Measurements from ENCODE around the gene MAPK8IP2. TPM values are rescaled to one million over a fixed set of nuclear protein-coding genes. Genes with fewer than 3 reads are reported as not detected.
"Not testable (repeated sequence)": the region's sequence is repeated elsewhere in the genome, so short reads cannot be mapped to it uniquely, and the experiment has no call there.

MAPK8IP2 gene
- total RNA-seq, 2 donors from 2014 or later: 0.50 to 0.65 TPM

DNA sequence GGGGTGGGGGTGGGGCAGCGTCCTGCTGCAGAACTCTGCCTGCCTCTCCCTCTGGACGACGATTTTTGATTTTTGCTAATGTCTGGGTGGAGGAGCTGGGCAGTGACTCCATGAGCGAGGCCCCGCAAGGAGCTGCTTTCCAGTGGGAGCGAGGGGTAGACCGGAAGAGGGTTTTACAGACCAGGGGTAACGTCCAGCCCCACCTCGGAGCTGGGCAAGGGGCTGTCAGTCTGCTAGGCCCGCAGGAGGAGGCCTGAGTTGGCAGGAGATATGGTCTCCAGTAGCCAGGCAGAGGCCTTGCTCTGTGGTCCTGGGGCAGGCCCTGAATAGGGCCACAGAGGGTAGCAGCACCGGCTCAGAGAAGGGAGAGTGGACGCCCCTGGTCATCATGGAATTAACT, 9.0 kb downstream of the MAPK8IP2 start:
- no peak overlapping the region for H3K4me3 Mint-ChIP-seq
- ATAC-seq (replicated peaks): no peak
- no peaks in the 10 kb centered on the region for H3K4me1 Mint-ChIP-seq
- no peak overlapping the region for H3K27ac Mint-ChIP-seq
- peaks cover 15% of the 10 kb centered on the region for H3K27me3 Mint-ChIP-seq
- no peaks in the 10 kb centered on the region for H3K9me3 Mint-ChIP-seq
- no peaks in the 10 kb centered on the region for H3K36me3 Mint-ChIP-seq (ENCODE audit: low read depth)

DNA sequence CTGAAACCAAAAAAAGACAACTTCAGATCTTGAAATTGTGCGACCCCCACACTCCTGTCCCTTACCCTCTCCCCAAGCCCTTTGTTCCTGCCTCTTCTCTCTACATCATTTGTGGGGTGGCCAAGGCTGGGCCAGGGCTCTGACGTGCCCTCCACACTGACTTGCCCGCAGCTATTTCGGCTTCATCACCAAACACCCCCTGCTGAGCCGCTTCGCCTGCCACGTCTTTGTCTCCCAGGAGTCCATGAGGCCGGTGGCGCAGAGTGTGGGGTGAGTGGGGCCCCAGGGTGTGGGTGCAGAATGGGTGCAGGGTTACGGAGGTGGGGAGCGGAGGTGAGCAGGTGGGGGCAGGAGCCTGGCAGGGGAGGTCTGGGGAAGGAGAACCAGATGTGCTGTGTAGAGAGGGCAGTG, 9.5 kb downstream of the MAPK8IP2 start:
- H3K9me3 Mint-ChIP-seq: no peaks in the 10 kb centered on the region
- H3K4me1 Mint-ChIP-seq: no peaks in the 10 kb centered on the region
- no peak overlapping the region for H3K27ac Mint-ChIP-seq
- H3K4me3 Mint-ChIP-seq: no peak overlapping the region
- no peaks in the 10 kb centered on the region for H3K36me3 Mint-ChIP-seq (ENCODE audit: low read depth)
- peaks cover 15% of the 10 kb centered on the region for H3K27me3 Mint-ChIP-seq
- no peak for ATAC-seq (replicated peaks)

DNA sequence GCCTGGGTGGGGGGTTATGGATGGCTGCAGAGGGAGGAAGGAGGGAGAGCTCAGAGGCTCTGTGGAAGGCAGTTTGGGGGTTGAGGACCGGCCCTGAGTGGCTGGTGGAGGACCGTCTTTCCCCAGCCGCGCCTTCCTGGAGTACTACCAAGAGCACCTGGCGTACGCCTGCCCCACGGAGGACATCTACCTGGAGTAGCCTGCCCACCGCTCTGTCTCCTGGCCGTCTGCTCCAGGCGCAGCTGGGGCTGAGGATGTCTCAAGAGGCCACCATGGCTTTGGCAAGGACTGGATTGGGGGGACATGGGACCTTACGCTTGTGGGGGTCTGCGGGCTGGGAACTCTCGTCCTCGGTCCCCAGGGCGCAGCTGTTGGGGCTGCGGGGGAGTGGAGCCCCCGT, 10.0 kb downstream of the MAPK8IP2 start:
- Mint-ChIP-seq H3K36me3 (ENCODE audit: low read depth) (no peaks in the 10 kb centered on the region), H3K4me1 (no peaks in the 10 kb centered on the region), H3K27ac (no peak overlapping the region), H3K27me3 (peaks cover 15% of the 10 kb centered on the region), H3K9me3 (no peaks in the 10 kb centered on the region), H3K4me3 (no peak overlapping the region)
- no peak for ATAC-seq (replicated peaks)

DNA sequence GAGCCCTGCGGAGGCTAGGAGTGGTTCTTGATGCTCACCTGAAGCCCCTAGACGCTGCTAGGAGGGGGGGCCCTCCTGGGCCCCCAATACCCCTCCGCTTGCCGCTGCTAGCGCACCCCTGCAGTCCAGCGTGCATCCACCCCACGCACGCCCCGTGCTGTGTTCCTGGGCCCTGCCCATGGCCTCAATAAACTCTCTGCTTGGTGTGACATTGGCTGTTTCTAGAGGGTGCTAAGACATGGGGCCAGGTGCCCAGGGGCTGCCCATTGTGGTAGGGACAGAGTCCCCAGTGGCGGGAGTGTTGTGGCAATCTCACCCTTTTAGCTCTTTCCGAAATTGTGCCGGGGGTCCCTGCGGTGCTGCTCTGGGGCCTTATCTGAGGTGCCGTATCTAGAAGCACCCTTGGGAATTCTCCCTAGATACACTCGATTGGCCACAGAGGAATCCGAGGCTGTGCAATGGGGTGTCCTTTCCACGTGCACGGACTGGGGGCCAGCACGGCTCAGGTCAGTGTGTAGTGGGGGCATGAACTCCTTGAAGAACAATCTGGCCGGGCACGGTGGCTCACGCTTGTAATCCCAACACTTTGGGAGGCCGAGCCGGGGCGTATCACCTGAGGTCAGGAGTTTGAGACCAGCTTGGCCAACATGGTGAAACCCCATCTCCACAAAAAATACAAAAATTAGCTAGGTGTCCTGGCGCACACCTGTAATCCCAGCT, 10.9 kb downstream of the MAPK8IP2 start:
- ATAC-seq (replicated peaks): no peak
- H3K4me1 Mint-ChIP-seq: no peaks in the 10 kb centered on the region
- peaks cover 15% of the 10 kb centered on the region for H3K27me3 Mint-ChIP-seq
- H3K9me3 Mint-ChIP-seq: no peaks in the 10 kb centered on the region
- H3K4me3 Mint-ChIP-seq: no peak overlapping the region
- H3K27ac Mint-ChIP-seq: no peak overlapping the region
- H3K36me3 Mint-ChIP-seq (ENCODE audit: low read depth): no peaks in the 10 kb centered on the region

DNA sequence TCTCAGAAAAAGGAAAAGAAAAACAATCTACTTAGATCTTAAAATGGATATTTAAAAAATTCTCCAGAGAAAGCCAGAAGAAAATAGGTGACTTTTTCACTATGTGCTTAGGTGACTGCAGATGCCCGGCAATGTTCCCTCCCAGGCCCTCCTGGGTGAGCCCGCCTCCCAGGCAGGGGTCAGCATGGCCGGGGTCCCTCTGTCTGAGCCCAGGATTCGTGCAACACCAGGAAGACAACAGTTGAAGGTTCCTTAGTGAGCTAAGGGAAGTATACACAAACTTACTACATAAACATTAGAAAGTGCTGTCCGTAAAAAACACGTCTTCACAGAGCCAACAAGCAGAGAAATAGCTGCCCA, 11.6 kb downstream of the MAPK8IP2 start:
- H3K27ac Mint-ChIP-seq: no peak overlapping the region
- no peaks in the 10 kb centered on the region for H3K36me3 Mint-ChIP-seq (ENCODE audit: low read depth)
- H3K4me1 Mint-ChIP-seq: no peaks in the 10 kb centered on the region
- peaks cover 15% of the 10 kb centered on the region for H3K27me3 Mint-ChIP-seq
- no peak overlapping the region for H3K4me3 Mint-ChIP-seq
- no peaks in the 10 kb centered on the region for H3K9me3 Mint-ChIP-seq
- ATAC-seq (replicated peaks): no peak

DNA sequence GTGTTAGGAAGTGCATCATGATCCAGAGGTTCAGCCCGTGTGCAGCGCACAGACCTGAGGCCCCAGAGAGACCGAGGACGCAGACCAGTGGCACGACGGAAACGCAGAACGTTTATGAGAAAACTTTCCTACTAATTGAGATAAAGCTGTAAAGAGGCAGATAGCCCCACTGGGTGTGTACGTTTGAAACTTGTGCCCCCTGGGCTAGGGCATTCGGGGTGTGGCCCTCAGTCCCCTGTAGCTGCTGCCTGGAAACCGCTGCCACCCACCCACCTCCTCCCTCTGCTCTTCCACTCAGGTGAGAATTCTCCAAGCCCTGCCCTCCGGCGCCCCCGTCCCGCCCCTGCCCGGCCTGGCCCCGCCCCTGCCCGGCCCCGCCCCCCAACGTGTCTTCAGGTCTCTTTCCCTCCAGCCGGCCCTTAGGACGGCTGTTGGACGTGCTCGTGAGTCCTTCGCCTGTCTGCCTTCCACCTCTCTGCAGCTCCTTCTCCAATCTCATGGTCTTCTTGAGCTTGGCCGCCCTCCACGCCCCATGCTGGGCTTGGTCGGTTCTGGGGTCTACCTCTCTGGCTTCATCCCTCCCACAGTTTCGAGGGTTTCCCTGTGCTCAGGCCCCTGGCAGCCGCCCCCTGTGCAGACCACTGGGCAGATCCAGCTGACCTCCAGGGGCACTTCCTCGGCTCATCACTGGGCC, 12.1 kb downstream of the MAPK8IP2 start:
- H3K9me3 Mint-ChIP-seq: no peaks in the 10 kb centered on the region
- H3K27ac Mint-ChIP-seq: no peak overlapping the region
- H3K4me1 Mint-ChIP-seq: no peaks in the 10 kb centered on the region
- peak; percentile 62 for ATAC-seq (replicated peaks)
- no peak overlapping the region for H3K4me3 Mint-ChIP-seq
- H3K27me3 Mint-ChIP-seq: peaks cover 9% of the 10 kb centered on the region
- H3K36me3 Mint-ChIP-seq (ENCODE audit: low read depth): no peaks in the 10 kb centered on the region

DNA sequence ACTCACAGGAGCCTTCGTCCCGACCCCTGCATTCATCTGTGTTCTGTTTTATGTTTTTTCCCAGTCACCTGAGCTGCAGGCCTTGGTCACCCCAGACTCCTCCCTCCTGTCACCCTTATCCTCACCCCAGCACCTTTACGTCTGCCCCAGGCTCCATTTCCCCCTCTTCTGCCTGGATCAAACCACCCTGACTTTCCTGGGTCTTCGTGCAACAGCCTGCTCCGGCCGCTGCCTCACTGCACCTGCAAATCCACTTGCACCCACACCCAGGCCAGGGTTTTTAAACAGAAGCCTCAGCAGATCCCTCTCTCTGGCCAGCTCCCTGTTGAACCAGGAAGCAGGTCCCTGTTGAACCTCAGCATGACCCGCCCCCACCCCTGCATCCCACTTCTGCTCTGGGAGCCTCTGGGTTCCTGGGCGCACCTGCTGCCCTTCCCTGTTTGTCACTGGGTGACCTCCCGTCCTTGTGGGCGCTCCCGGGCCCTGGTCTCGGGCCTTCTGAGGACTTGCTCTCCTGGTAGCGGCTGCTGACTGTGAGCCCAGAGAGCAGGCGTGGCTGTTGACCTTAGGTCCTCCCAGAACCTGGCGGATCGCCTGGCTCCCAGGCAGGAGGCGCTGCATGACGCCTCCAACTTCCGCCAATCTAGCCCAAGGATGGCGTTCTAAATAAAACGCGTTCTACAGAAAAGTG, 12.8 kb downstream of the MAPK8IP2 start:
- Mint-ChIP-seq H3K27ac (no peak overlapping the region), H3K4me3 (no peak overlapping the region), H3K9me3 (no peaks in the 10 kb centered on the region), H3K4me1 (no peaks in the 10 kb centered on the region), H3K27me3 (peaks cover 7% of the 10 kb centered on the region), H3K36me3 (ENCODE audit: low read depth) (no peaks in the 10 kb centered on the region)
- no peak for ATAC-seq (replicated peaks)

DNA sequence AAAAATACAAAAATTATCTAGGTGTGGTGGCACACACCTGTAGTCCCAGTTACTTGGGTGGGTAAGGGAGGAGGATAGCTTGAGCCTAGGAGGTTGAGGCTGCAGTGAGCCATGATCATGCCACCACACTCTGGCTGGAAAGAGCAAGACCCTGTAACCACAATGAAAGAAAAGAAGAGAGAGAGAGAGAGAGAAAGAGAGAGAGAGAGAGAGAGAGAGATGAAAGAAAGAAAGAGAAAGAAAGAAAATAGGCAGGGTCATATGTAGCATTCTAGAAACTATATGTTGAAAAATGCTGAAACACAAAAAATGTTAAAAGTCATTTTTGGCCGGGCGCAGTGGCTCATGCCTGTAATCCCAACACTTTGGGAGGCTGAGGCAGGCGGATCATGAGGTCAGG, 13.7 kb downstream of the MAPK8IP2 start:
- not testable (repeated sequence) for H3K9me3 Mint-ChIP-seq; H3K36me3 Mint-ChIP-seq (ENCODE audit: low read depth); H3K4me1 Mint-ChIP-seq; ATAC-seq (replicated peaks); H3K4me3 Mint-ChIP-seq; H3K27ac Mint-ChIP-seq; H3K27me3 Mint-ChIP-seq

DNA sequence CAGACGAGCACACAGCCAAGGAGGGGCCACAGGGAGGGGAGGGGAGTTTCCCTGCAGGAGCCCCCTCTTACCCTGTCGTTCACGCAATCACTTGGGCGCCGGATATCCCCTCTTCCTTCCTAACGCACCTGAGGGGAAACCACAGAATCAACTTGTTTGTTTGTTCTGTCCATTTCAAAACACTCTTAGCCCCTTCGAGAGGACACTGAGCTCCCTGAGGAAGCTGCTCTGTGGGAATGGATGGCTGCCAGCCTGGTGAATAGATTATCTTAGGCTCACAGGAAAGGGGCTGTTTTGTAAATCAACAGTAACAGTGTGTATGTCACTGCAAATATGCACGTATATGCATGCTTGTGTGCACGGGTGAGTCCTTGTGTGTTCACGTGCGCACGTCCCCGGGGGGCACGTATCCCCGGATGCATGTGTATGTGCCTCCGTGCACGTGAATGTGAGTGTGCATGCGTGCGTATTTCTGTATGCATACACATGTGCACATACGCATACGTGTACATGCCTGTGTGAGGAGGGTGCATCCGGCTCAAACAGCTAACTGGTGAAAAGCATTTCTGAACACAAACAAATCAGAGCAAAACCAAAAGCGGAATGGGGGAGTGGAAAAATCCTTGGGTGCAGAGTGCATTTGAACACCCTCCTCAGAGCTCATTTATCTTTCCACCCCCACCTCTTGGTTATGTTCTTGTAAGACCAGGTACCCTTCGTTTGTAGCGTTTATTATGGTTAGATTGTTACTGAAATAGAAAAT, 20.2 kb downstream of the MAPK8IP2 start:
- peak overlapping the region; percentile 96 for H3K27ac Mint-ChIP-seq
- H3K4me1 Mint-ChIP-seq: peaks cover 19% of the 10 kb centered on the region
- no peaks in the 10 kb centered on the region for H3K27me3 Mint-ChIP-seq
- no peaks in the 10 kb centered on the region for H3K36me3 Mint-ChIP-seq (ENCODE audit: low read depth)
- peak overlapping the region; percentile 87 for H3K4me3 Mint-ChIP-seq
- peak; percentile 59 for ATAC-seq (replicated peaks)
- no peaks in the 10 kb centered on the region for H3K9me3 Mint-ChIP-seq

DNA sequence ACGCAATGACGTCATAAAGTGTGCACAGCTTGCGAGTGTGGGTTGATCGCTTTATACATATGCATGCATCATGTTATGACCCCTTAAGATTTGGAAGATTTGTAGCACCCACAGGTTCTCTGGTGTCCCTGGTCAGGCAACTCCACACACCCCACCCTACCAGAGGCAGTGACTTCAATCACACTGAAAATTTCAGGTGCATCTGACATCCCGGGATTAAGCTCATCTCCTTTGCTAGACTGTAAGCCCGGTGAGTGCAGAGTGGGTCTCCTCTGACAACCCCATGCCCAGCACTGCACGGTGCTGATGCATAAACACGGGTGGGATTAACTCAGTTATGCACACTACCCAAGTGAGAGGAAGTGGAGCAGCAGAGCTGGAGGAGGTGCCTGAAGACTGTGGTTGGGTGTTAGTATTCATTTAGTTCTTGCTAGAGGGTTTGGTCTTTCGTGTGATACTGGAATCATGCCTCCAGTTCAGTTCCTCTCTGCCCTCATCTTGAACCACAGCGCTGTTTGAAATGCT, 20.8 kb downstream of the MAPK8IP2 start:
- peak; percentile 83 for ATAC-seq (replicated peaks)
- H3K27ac Mint-ChIP-seq: peak overlapping the region; percentile 96
- peaks cover 19% of the 10 kb centered on the region for H3K4me1 Mint-ChIP-seq

DNA sequence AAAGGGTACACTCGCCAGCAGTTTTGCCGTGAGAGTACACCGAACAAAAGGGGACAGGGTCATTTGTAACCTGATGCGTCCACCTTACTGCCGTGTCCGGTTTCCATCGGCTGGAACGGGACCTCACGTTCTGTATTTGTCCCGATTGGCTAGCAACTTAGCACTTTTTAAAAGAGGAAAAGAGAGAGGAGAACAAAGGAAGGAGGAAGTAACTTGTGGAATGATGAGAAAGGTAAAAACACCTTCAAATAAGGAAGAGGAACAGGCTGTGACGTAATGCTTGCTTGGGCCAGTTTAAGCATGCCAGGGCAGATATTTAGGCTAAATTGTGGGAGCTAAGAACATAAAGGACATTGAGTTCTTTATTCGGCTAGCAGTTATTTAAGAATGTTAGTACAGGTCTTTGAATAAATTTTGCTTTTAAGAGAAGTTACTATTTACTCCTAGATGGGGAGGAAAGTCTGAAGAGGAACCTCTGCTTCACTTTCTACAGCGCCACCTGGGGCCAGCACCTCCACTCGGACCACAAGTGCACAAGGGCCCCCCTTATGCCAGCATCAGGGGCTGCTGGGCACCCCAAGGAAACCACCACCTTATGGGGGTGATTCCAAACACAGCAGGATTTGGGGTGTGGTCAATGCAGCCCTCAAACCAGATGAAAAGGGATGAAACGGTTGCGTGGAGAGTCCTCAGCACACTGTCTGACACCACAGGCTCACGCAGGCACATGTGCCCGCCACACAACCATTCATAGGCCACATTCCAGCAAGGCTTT, 21.5 kb downstream of the MAPK8IP2 start:
- peaks cover 5% of the 10 kb centered on the region for H3K36me3 Mint-ChIP-seq (ENCODE audit: low read depth)
- ATAC-seq (replicated peaks): no peak
- H3K4me1 Mint-ChIP-seq: peaks cover 19% of the 10 kb centered on the region
- peak overlapping the region; percentile 87 for H3K4me3 Mint-ChIP-seq
- H3K27me3 Mint-ChIP-seq: no peaks in the 10 kb centered on the region
- peak overlapping the region; percentile 96 for H3K27ac Mint-ChIP-seq
- no peaks in the 10 kb centered on the region for H3K9me3 Mint-ChIP-seq

More for the DNA sequence above, 20.8 kb downstream of the MAPK8IP2 start:
- Mint-ChIP-seq H3K27me3 (no peaks in the 10 kb centered on the region), H3K36me3 (ENCODE audit: low read depth) (peaks cover 1% of the 10 kb centered on the region), H3K9me3 (no peaks in the 10 kb centered on the region), H3K4me3 (peak overlapping the region; percentile 87)

DNA sequence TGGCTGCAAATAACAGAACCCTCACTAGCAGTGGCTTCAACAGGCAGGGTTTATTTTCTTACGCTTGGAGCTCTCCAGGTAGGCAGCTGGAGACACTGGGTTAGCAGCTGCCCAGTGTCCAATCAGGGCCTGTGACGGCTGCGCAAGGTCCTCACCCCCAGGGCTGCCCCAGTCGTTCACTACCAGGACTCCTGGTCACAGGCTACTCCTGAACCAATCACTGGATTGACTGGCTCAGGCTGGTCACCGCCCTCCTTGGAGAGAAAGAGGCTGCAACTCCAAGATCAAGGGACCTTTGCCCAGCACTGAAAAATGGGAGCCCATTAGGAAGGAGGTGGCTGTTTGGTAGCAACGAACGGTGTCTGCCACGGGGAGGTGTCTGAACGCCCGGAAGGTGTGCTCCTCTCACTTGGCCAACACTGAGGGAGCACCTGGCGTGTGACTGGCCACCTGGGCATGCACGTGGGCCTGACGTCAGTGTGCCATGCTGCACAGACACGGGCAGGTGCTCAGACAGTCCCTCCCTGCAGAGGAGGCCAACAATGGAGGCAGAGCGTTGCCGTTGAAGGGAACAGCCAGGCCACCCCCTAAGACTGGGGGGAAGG, 22.2 kb downstream of the MAPK8IP2 start:
- Mint-ChIP-seq H3K4me1 (peaks cover 19% of the 10 kb centered on the region), H3K27me3 (no peaks in the 10 kb centered on the region), H3K27ac (peak overlapping the region; percentile 96), H3K9me3 (no peaks in the 10 kb centered on the region), H3K4me3 (peak overlapping the region; percentile 87), H3K36me3 (ENCODE audit: low read depth) (peaks cover 5% of the 10 kb centered on the region)
- ATAC-seq (replicated peaks): no peak

DNA sequence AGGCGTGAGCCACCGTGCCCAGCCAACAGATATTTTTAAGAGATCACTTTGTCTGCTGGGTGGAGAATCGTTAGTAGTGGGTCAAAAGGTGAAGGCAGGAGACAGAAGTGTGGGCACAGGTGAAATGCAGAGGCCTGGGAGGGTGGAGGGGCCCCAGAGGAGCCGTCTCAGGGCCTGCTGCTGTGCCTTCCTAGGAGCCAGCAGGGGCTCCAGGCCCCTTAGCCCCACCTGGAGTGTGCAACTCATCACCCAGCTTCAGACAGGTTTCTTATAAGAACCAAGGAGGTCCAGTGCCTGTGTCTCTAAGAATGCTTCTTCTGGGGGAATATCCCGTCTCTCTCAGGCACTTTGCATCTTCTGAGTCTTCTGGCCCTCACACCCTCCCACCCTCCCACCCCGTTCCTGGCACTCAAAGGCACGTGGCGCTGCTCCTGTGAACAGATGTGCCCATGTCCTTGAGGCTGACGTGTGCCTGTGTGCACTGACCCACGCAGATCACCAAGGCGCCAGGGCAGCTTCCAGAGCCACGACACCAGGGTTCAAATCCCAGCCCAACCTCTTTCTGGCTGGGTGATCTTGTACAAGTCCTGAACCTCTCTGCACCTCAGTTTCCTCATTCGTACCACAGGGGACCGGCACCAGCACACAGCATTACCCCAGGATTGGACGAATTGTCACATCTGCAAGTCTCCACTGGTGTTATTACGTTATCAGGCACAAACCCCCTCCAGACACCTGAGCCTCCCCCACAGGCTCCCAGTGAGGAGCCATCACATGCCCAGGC, 23.9 kb downstream of the MAPK8IP2 start:
- Mint-ChIP-seq H3K36me3 (ENCODE audit: low read depth) (peaks cover 5% of the 10 kb centered on the region), H3K4me3 (no peak overlapping the region), H3K27ac (no peak overlapping the region), H3K9me3 (no peaks in the 10 kb centered on the region), H3K27me3 (no peaks in the 10 kb centered on the region), H3K4me1 (peaks cover 27% of the 10 kb centered on the region)
- no peak for ATAC-seq (replicated peaks)
